Uterus (tissue), 2 donors: Measurements from ENCODE around the gene GUCY2C.

ENCODE experiments used
- POLR2A ChIP-seq, 2 donors: fragments of 450-650 bp; IDR thresholded peaks; one replicate each; pipeline ENCODE4 v1.6.1; 2016; ENCODE audit warnings: antibody characterized with exemption in 2 of 2, mild to moderate bottlenecking in 1 of 2, moderate library complexity in 1 of 2
- TF ChIP-seq, protein P1 (sequence below), 4 experiments: fragments of 200-600 bp in 2 of 4; fragments of 450-650 bp in 2 of 4; sonication (generic) in 2 of 4; IDR thresholded peaks; one replicate each; pipeline ENCODE4 v1.5.1; 2016 to 2019; ENCODE audit warnings: antibody characterized with exemption in 4 of 4, mild to moderate bottlenecking in 2 of 4, moderate library complexity in 1 of 4

DNA sequence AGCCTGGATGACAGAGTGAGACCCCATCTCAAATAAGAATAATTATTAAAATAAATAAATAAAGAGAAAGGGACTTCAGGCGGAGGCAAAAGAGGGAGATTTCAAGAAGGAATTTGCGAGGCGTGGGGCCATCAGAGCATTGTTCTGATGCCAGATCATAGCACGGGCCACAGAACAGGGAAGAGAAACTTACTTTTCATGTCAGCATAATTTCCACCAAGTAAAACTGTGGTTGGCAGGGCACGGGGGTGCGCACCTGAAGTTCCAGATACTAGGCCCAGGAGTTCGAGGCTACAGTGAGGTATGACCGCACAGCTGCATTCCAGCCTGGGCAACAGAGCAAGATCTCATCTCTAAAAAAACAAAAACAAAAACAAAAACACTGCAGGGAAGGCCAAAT lies 117.8 kb downstream of the GUCY2C start:
- TF ChIP-seq, protein P1, sequence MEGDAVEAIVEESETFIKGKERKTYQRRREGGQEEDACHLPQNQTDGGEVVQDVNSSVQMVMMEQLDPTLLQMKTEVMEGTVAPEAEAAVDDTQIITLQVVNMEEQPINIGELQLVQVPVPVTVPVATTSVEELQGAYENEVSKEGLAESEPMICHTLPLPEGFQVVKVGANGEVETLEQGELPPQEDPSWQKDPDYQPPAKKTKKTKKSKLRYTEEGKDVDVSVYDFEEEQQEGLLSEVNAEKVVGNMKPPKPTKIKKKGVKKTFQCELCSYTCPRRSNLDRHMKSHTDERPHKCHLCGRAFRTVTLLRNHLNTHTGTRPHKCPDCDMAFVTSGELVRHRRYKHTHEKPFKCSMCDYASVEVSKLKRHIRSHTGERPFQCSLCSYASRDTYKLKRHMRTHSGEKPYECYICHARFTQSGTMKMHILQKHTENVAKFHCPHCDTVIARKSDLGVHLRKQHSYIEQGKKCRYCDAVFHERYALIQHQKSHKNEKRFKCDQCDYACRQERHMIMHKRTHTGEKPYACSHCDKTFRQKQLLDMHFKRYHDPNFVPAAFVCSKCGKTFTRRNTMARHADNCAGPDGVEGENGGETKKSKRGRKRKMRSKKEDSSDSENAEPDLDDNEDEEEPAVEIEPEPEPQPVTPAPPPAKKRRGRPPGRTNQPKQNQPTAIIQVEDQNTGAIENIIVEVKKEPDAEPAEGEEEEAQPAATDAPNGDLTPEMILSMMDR (IDR thresholded peaks at IDR 0.05) = no peak
- no peak for TF ChIP-seq POLR2A (IDR thresholded peaks at IDR 0.05)
